Kidney epithelial cell (primary cell): ENCODE data around the gene ATXN2. TPM values are rescaled to one million over a fixed set of nuclear protein-coding genes. Genes with fewer than 3 reads are reported as not detected.
"Not testable (repeated sequence)": the region's sequence is repeated elsewhere in the genome, so short reads cannot be mapped to it uniquely, and the experiment has no call there.

Experiments used
- DNase-seq: peaks from one replicate; pipeline ENCODE4 v3.0.0-alpha.2; 2010; ENCODE audit warnings: low read depth
- H3K27me3 ChIP-seq: 2 replicates; pipeline ENCODE4 v1.6.0; 2011; ENCODE audit warnings: low read length; ENCODE audit not compliant: control insufficient read depth, insufficient read depth
- H3K36me3 ChIP-seq: 2 replicates; pipeline ENCODE4 v1.5.1; 2011; ENCODE audit warnings: low read length; ENCODE audit not compliant: control insufficient read depth, insufficient read depth
- H3K4me3 ChIP-seq: 2 replicates; pipeline ENCODE4 v1.5.1; 2011; ENCODE audit warnings: low read depth, mild to moderate bottlenecking, control low read depth, low read length
- CTCF ChIP-seq: IDR thresholded peaks from 2 replicates; pipeline ENCODE4 v1.5.1; 2011; ENCODE audit warnings: mild to moderate bottlenecking, moderate library complexity, low read length, control low read depth, inconsistent platforms; ENCODE audit not compliant: insufficient read depth, poor library complexity, severe bottlenecking
- total RNA-seq: library from RNA; depleted of rRNA; stranded (reverse); fragments of >200 nt; gene quantifications from 2 replicates; pipeline ENCODE4 v1.2.3, GENCODE V29; 2015

The ATXN2 gene
- total RNA-seq, 1 donor from 2014 or later = 26.3 TPM

- Histone ChIP-seq H3K27me3 (no peaks in the 10 kb centered on the region), H3K4me3 (no peak overlapping the region), H3K36me3 (no peaks in the 10 kb centered on the region)
- TF ChIP-seq CTCF = no peak
- DNase-seq = no peak
These were observed 25.4 kb upstream of the ATXN2 start for GRCh38 chr12:111624540-111624939.

- H3K27me3 ChIP-seq, H3K4me3 ChIP-seq, DNase-seq, H3K36me3 ChIP-seq: not testable (repeated sequence)
These were observed 18.7 kb upstream of the ATXN2 start for GRCh38 chr12:111617841-111618240.

GRCh38 chr12:111616177-111616623 is 17.1 kb upstream of the ATXN2 start:
- DNase-seq = no peak
- no peak for TF ChIP-seq CTCF
- no peaks in the 10 kb centered on the region for H3K36me3 ChIP-seq
- H3K27me3 ChIP-seq = no peaks in the 10 kb centered on the region
- no peak overlapping the region for H3K4me3 ChIP-seq

GRCh38 chr12:111607239-111607638 is 8.1 kb upstream of the ATXN2 start:
- no peak overlapping the region for H3K4me3 ChIP-seq
- H3K36me3 ChIP-seq = no peaks in the 10 kb centered on the region
- no peaks in the 10 kb centered on the region for H3K27me3 ChIP-seq
- TF ChIP-seq CTCF = no peak
- no peak for DNase-seq

GRCh38 chr12:111606767-111607230 is 7.7 kb upstream of the ATXN2 start:
- TF ChIP-seq CTCF = no peak
- DNase-seq = no peak
- Histone ChIP-seq H3K27me3 (no peaks in the 10 kb centered on the region), H3K4me3 (no peak overlapping the region), H3K36me3 (no peaks in the 10 kb centered on the region)

GRCh38 chr12:111605911-111606766 is 7.0 kb upstream of the ATXN2 start:
- H3K27me3 ChIP-seq = no peaks in the 10 kb centered on the region
- no peak for DNase-seq
- H3K4me3 ChIP-seq = no peak overlapping the region
- no peaks in the 10 kb centered on the region for H3K36me3 ChIP-seq
- no peak for TF ChIP-seq CTCF

- not testable (repeated sequence) for H3K36me3 ChIP-seq, H3K4me3 ChIP-seq, H3K27me3 ChIP-seq, DNase-seq
These were observed 3.7 kb upstream of the ATXN2 start for GRCh38 chr12:111602857-111603256.
